Peyer's patch (tissue), 4 donors: ENCODE data around the gene ZC3H7B.

Experiments used
- POLR2A ChIP-seq, 2 donors: fragments of 450-650 bp; IDR thresholded peaks; one replicate each; pipeline ENCODE4 v1.5.1; 2017; ENCODE audit warnings: antibody characterized with exemption in 2 of 2, mild to moderate bottlenecking in 2 of 2, moderate library complexity in 2 of 2
- TF ChIP-seq, protein P1 (sequence below), 6 experiments: fragments of 450-650 bp in 4 of 6; fragments of 200-600 bp in 2 of 6; sonication (generic) in 1 of 6; IDR thresholded peaks; one replicate each; pipeline ENCODE4 v1.5.1; 2017 to 2019; ENCODE audit warnings: antibody characterized with exemption in 6 of 6, mild to moderate bottlenecking in 3 of 6, moderate library complexity in 1 of 6

DNA sequence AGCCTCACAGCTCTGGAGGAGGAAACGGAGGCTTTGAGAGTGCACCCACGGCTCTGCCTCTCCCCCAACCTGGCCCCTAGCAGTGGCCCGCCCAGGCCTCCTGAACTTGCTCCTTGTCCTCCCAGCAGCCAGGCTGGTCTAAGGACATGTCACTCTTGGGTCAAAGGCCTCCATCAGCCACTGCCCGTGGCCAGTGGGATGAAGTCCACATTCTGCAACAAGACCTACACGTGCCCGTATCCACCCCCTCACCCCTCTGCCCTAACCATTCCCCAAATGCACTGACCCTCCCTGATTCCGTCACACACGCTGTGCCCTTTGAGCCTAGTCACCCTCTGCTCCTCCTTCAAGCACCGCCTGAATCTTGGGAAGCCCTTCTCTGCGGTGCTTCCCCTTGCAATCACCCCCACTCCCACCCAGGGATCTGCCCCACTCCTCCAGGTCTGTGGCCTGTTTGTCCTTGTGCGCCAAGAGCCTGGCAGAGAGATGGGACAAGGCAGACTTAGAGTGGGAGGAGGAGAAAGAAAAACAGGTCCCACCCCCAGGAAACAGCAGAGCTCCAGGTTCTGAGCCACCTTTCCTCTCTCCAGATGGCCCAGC, 43.0 kb downstream of the ZC3H7B start:
- TF ChIP-seq POLR2A (IDR thresholded peaks at IDR 0.05): no peak
- TF ChIP-seq, protein P1, sequence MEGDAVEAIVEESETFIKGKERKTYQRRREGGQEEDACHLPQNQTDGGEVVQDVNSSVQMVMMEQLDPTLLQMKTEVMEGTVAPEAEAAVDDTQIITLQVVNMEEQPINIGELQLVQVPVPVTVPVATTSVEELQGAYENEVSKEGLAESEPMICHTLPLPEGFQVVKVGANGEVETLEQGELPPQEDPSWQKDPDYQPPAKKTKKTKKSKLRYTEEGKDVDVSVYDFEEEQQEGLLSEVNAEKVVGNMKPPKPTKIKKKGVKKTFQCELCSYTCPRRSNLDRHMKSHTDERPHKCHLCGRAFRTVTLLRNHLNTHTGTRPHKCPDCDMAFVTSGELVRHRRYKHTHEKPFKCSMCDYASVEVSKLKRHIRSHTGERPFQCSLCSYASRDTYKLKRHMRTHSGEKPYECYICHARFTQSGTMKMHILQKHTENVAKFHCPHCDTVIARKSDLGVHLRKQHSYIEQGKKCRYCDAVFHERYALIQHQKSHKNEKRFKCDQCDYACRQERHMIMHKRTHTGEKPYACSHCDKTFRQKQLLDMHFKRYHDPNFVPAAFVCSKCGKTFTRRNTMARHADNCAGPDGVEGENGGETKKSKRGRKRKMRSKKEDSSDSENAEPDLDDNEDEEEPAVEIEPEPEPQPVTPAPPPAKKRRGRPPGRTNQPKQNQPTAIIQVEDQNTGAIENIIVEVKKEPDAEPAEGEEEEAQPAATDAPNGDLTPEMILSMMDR (IDR thresholded peaks at IDR 0.05): no peak
